Keratinocyte (primary cell): ENCODE data around the gene GNG13. TPM values are rescaled to one million over a fixed set of nuclear protein-coding genes. Genes with fewer than 3 reads are reported as not detected.

Experiments used
- DNase-seq: peaks from one replicate; pipeline ENCODE4 v3.0.0-alpha.2; 2011; ENCODE audit warnings: low read depth, missing footprints, low spot score
- FAIRE-seq: peaks from 2 replicates; lab custom pipeline; 2011; peaks lifted over from hg19 to GRCh38; lab: Jason Lieb, UNC
- H2AFZ ChIP-seq: 2 replicates; pipeline ENCODE4 v1.6.0; 2012; ENCODE audit warnings: low read length, control low read depth, inconsistent platforms; ENCODE audit not compliant: control insufficient read depth
- H3K27ac ChIP-seq: 2 replicates; pipeline ENCODE4 v1.5.1; 2011; ENCODE audit warnings: low read length; ENCODE audit not compliant: control insufficient read depth, insufficient read depth
- H3K27me3 ChIP-seq: 3 replicates; pipeline ENCODE4 v1.6.0; 2011; ENCODE audit warnings: low read length; ENCODE audit not compliant: control insufficient read depth, insufficient read depth; ENCODE audit errors: extremely low read depth
- H3K36me3 ChIP-seq, 2 experiments: 2 replicates in 1 of 2; 3 replicates in 1 of 2; pipeline ENCODE4 v1.5.1; 2011; ENCODE audit warnings: low read length in 2 of 2, mild to moderate bottlenecking in 1 of 2; ENCODE audit not compliant: control insufficient read depth in 2 of 2, insufficient read depth in 2 of 2; ENCODE audit errors: extremely low read depth in 1 of 2
- H3K4me1 ChIP-seq: 3 replicates; pipeline ENCODE4 v1.5.1; 2011; ENCODE audit warnings: low read length; ENCODE audit not compliant: control insufficient read depth, insufficient read depth; ENCODE audit errors: extremely low read depth
- H3K4me2 ChIP-seq: 3 replicates; pipeline ENCODE4 v1.6.0; 2011; ENCODE audit warnings: low read depth, low read length; ENCODE audit not compliant: control insufficient read depth, insufficient read depth; ENCODE audit errors: extremely low read depth
- H3K4me3 ChIP-seq, 3 experiments: fragments of 200-600 bp in 1 of 3; sonication (generic) in 1 of 3; 2 replicates in 2 of 3; 3 replicates in 1 of 3; pipeline ENCODE4 v1.5.1; 2011 to 2016; ENCODE audit warnings: low read length in 3 of 3, mild to moderate bottlenecking in 3 of 3, control low read depth in 2 of 3, inconsistent platforms in 1 of 3, low read depth in 1 of 3, mixed read lengths in 1 of 3, mixed run types in 1 of 3, moderate library complexity in 1 of 3; ENCODE audit not compliant: control insufficient read depth in 2 of 3, insufficient read depth in 2 of 3; ENCODE audit errors: extremely low read depth in 1 of 3
- H3K79me2 ChIP-seq: 2 replicates; pipeline ENCODE4 v1.6.0; 2012; ENCODE audit warnings: low read length; ENCODE audit not compliant: control insufficient read depth, insufficient read depth
- H3K9ac ChIP-seq: 3 replicates; pipeline ENCODE4 v1.6.0; 2011; ENCODE audit warnings: low read length; ENCODE audit not compliant: control insufficient read depth, insufficient read depth; ENCODE audit errors: extremely low read depth
- H3K9me1 ChIP-seq: 3 replicates; pipeline ENCODE4 v1.6.0; 2011; ENCODE audit warnings: low read length; ENCODE audit not compliant: control insufficient read depth, insufficient read depth; ENCODE audit errors: extremely low read depth
- H3K9me3 ChIP-seq: 2 replicates; pipeline ENCODE4 v1.5.1; 2012; ENCODE audit warnings: low read depth, low read length; ENCODE audit not compliant: control insufficient read depth
- H4K20me1 ChIP-seq: 3 replicates; pipeline ENCODE4 v1.6.0; 2011; ENCODE audit warnings: low read length; ENCODE audit not compliant: control insufficient read depth, insufficient read depth; ENCODE audit errors: extremely low read depth
- EZH2 ChIP-seq: IDR thresholded peaks from one replicate; pipeline ENCODE4 v1.6.1; 2012; ENCODE audit warnings: inconsistent platforms, mild to moderate bottlenecking, low read length, moderate library complexity
- dilution Hi-C: fragments of 300-500 bp; cut with MboI; formaldehyde crosslinking; loops from one replicate; pipeline ENCODE4 v1.7.0; 2020; ENCODE audit warnings: low sequenced_read_pairs; ENCODE audit not compliant: extremely low pct_ligation_motif_present
- polyA plus RNA-seq, 5 experiments: library from polyadenylated mRNA; depleted of rRNA in 3 of 5; stranded (reverse) in 3 of 5; stranded (forward) in 1 of 5; unstranded in 1 of 5; fragments of >200 nt; gene quantifications; 1 replicate in 1 of 5; 2 replicates in 3 of 5; 3 replicates in 1 of 5; pipeline versions ENCODE4 v1.2.1 to v1.2.3, GENCODE V29; 2011 to 2012; ENCODE audit warnings: missing spikeins in 2 of 5, low read depth in 1 of 5, low replicate concordance in 1 of 5
- TF ChIP-seq, protein P1 (sequence below), 3 experiments: IDR thresholded peaks in 1 of 3; conservative IDR thresholded peaks in 1 of 3; optimal IDR thresholded peaks in 1 of 3; 2 replicates in 2 of 3; 3 replicates in 1 of 3; pipeline versions ENCODE3 to v1.5.1; 2011; ENCODE audit warnings: low read length in 3 of 3, mild to moderate bottlenecking in 3 of 3, moderate library complexity in 2 of 3, control low read depth in 1 of 3, inconsistent platforms in 1 of 3; ENCODE audit not compliant: insufficient read depth in 2 of 3; ENCODE audit errors: extremely low read depth in 1 of 3

GNG13 gene
- polyA plus RNA-seq, 1 donor (not counting 4 experiments of a cell fraction or from before 2014, with no cell fraction given) = not detected

DNA sequence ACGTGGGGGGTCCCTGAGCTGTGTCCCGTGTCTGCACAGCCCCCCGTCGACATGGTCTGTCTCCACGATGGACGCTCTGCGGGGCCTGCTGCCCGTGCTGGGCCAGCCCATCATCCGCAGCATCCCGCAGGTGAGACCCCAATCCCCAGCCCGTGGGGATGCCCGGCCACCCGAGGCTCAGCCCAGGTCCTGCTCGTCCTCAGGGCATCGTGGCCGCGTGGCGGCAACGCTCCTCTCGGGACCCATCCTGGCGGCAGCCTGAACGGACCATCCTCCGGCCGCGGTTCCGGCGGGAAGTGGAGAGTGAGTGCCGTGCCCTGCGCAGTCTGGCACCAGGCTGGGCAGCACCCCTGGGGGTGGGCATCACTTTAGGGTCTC lies 35.1 kb downstream of the GNG13 start:
- Histone ChIP-seq H3K4me2 (no peak overlapping the region), H2AFZ (no peak overlapping the region), H3K27ac (no peak overlapping the region), H3K9me1 (no peaks in the 10 kb centered on the region), H3K79me2 (no peaks in the 10 kb centered on the region), H4K20me1 (no peaks in the 10 kb centered on the region), H3K9ac (no peak overlapping the region), H3K4me1 (peaks cover 16% of the 10 kb centered on the region), H3K9me3 (no peaks in the 10 kb centered on the region), H3K36me3 (no peaks in the 10 kb centered on the region), H3K4me3 (no peak overlapping the region), H3K27me3 (peaks cover 3% of the 10 kb centered on the region)
- no peak for DNase-seq
- TF ChIP-seq, protein P1, sequence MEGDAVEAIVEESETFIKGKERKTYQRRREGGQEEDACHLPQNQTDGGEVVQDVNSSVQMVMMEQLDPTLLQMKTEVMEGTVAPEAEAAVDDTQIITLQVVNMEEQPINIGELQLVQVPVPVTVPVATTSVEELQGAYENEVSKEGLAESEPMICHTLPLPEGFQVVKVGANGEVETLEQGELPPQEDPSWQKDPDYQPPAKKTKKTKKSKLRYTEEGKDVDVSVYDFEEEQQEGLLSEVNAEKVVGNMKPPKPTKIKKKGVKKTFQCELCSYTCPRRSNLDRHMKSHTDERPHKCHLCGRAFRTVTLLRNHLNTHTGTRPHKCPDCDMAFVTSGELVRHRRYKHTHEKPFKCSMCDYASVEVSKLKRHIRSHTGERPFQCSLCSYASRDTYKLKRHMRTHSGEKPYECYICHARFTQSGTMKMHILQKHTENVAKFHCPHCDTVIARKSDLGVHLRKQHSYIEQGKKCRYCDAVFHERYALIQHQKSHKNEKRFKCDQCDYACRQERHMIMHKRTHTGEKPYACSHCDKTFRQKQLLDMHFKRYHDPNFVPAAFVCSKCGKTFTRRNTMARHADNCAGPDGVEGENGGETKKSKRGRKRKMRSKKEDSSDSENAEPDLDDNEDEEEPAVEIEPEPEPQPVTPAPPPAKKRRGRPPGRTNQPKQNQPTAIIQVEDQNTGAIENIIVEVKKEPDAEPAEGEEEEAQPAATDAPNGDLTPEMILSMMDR (optimal IDR thresholded peaks at IDR 0.05 in 1 of 3, IDR thresholded peaks at IDR 0.05 in 1 of 3, conservative IDR thresholded peaks at IDR 0.05 in 1 of 3; ENCODE audit: extremely low read depth in 1 of 3, insufficient read depth in 2 of 3, low read length in 3 of 3) = no peak
- TF ChIP-seq EZH2 = no peak
- FAIRE-seq = no peak
- dilution Hi-C loops = no loop called here

DNA sequence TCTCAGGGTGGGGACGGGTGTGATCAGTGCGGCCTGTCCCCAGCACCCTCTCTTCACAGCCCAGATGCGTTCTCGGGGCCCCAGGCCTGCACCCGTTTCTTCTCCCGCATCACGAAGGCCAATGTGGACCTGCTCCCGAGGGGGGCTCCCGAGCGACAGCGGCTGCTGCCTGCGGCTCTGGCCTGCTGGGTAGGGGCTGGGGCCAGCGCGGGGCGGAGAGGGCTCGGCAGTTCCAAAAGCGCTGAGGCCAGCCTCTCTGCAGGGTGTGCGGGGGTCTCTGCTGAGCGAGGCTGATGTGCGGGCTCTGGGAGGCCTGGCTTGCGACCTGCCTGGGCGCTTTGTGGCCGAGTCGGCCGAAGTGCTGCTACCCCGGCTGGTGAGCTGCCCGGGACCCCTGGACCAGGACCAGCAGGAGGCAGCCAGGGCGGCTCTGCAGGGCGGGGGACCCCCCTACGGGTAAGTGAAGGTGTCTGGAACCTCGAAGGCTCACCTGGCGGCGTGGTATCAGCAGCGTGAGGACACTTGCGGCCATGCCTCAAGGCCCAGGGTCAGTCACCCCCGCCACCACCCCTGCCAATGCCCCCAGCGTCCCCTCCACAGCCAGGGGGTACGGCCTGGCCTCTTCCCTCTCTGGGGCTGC lies 35.6 kb downstream of the GNG13 start:
- Histone ChIP-seq H3K9ac (no peak overlapping the region), H3K4me2 (no peak overlapping the region), H3K27me3 (peaks cover 3% of the 10 kb centered on the region), H2AFZ (no peak overlapping the region), H3K36me3 (no peaks in the 10 kb centered on the region), H3K4me1 (peaks cover 20% of the 10 kb centered on the region), H3K27ac (no peak overlapping the region), H3K9me3 (no peaks in the 10 kb centered on the region), H3K9me1 (no peaks in the 10 kb centered on the region), H4K20me1 (no peaks in the 10 kb centered on the region), H3K4me3 (no peak overlapping the region), H3K79me2 (no peaks in the 10 kb centered on the region)
- TF ChIP-seq EZH2 = no peak
- TF ChIP-seq, protein P1 (optimal IDR thresholded peaks at IDR 0.05 in 1 of 3, IDR thresholded peaks at IDR 0.05 in 1 of 3, conservative IDR thresholded peaks at IDR 0.05 in 1 of 3; ENCODE audit: extremely low read depth in 1 of 3, insufficient read depth in 2 of 3, low read length in 3 of 3) = no peak
- dilution Hi-C loops = no loop called here
- FAIRE-seq = no peak
- DNase-seq = no peak
